IMR-90 (cell line): Measurements from ENCODE around the gene GPSM3. TPM values are rescaled to one million over a fixed set of nuclear protein-coding genes. Genes with fewer than 3 reads are reported as not detected.

Experiments
- ATAC-seq: fragments of 200-7000 bp; cut with Tn5 transposase; 2 replicates; pipeline ENCODE4 v1.9.1; 2020; ENCODE audit warnings: low read depth, mild to moderate bottlenecking, moderate library complexity
- BruUV-seq: library from RNA; stranded (reverse); fragments of 400-500 nt; replicated peaks from 2 replicates; lab custom pipeline; 2021; lab: Mats Ljungman, UMichigan
- CTCF ChIA-PET: fragments of 300-600 bp; formaldehyde crosslinking; extraction: SDS; loops from one replicate; lab custom pipeline; 2021; ENCODE audit warnings: antibody characterized with exemption; lab: Yijun Ruan, JAX
- POLR2A ChIA-PET: fragments of 300-600 bp; sonication (Branson Sonifier 250); formaldehyde crosslinking; loops from one replicate; lab custom pipeline; 2022; ENCODE audit warnings: antibody characterized with exemption; ENCODE audit not compliant: unreplicated experiment; lab: Charles Lee
- DNase-seq: peaks from one replicate; pipeline ENCODE4 v3.0.0; 2013
- H2AFZ ChIP-seq: replicated peaks from 2 replicates; pipeline ENCODE3; 2013; ENCODE audit warnings: low read length, mild to moderate bottlenecking; ENCODE audit not compliant: poor library complexity
- H2AK5ac ChIP-seq: 2 replicates; pipeline ENCODE4 v1.6.1; 2013; ENCODE audit warnings: low read depth, low read length, inconsistent platforms
- H2AK9ac ChIP-seq: replicated peaks from 2 replicates; pipeline ENCODE3; 2013; ENCODE audit warnings: mild to moderate bottlenecking, low read depth, low read length, moderate library complexity; ENCODE audit not compliant: poor library complexity
- H2BK120ac ChIP-seq: 2 replicates; pipeline ENCODE4 v1.6.1; 2013; ENCODE audit warnings: low read depth, low read length, inconsistent platforms
- H2BK15ac ChIP-seq: 3 replicates; pipeline ENCODE4 v1.6.1; 2013; ENCODE audit warnings: low read depth, low read length, inconsistent platforms
- H2BK20ac ChIP-seq: 2 replicates; pipeline ENCODE4 v1.6.1; 2013; ENCODE audit warnings: low read depth, mild to moderate bottlenecking, inconsistent platforms, low read length, moderate library complexity
- H2BK5ac ChIP-seq: 2 replicates; pipeline ENCODE4 v1.6.1; 2013; ENCODE audit warnings: mild to moderate bottlenecking, low read depth, low read length, inconsistent platforms; ENCODE audit not compliant: poor library complexity, severe bottlenecking
- H3K14ac ChIP-seq: replicated peaks from 2 replicates; pipeline ENCODE4 v1.6.1; 2013; ENCODE audit warnings: low read depth, low read length, inconsistent platforms
- H3K18ac ChIP-seq: 2 replicates; pipeline ENCODE4 v1.6.1; 2013; ENCODE audit warnings: low read depth, low read length, control low read depth
- H3K23ac ChIP-seq: 2 replicates; pipeline ENCODE4 v1.6.1; 2013; ENCODE audit warnings: low read depth, low read length, inconsistent platforms
- H3K27ac ChIP-seq: 2 replicates; pipeline ENCODE4 v1.5.1; 2013; ENCODE audit warnings: mild to moderate bottlenecking, control low read depth, low read length; ENCODE audit not compliant: insufficient read depth
- H3K27me3 ChIP-seq: 2 replicates; pipeline ENCODE4 v1.6.1; 2013; ENCODE audit warnings: low read length; ENCODE audit not compliant: control insufficient read depth, insufficient read depth
- H3K36me3 ChIP-seq: 2 replicates; pipeline ENCODE4 v1.6.1; 2013; ENCODE audit warnings: low read length, mixed read lengths; ENCODE audit not compliant: control insufficient read depth, insufficient read depth
- H3K4ac ChIP-seq: 2 replicates; pipeline ENCODE4 v1.6.1; 2013; ENCODE audit warnings: low read depth, low read length, inconsistent platforms
- H3K4me1 ChIP-seq: 2 replicates; pipeline ENCODE4 v1.6.1; 2013; ENCODE audit warnings: low read length, mixed read lengths; ENCODE audit not compliant: control insufficient read depth, insufficient read depth
- H3K4me2 ChIP-seq: 2 replicates; pipeline ENCODE4 v1.6.1; 2013; ENCODE audit warnings: low read depth, mild to moderate bottlenecking, control low read depth, low read length, moderate library complexity
- H3K4me3 ChIP-seq: 2 replicates; pipeline ENCODE4 v1.5.1; 2013; ENCODE audit warnings: low read depth, mild to moderate bottlenecking, control low read depth, low read length, moderate library complexity; ENCODE audit not compliant: insufficient read depth
- H3K56ac ChIP-seq: 2 replicates; pipeline ENCODE4 v1.6.1; 2013; ENCODE audit warnings: low read length, inconsistent platforms; ENCODE audit not compliant: insufficient read depth; ENCODE audit errors: extremely low read depth
- H3K79me1 ChIP-seq, 2 experiments: 2 replicates each; pipeline ENCODE4 v1.6.1; 2013; ENCODE audit warnings: low read length in 2 of 2, inconsistent platforms in 1 of 2, low read depth in 1 of 2
- H3K9ac ChIP-seq: 2 replicates; pipeline ENCODE4 v1.6.1; 2013; ENCODE audit warnings: low read depth, low read length, control low read depth
- H3K9me1 ChIP-seq: 2 replicates; pipeline ENCODE4 v1.6.1; 2013; ENCODE audit warnings: low read length, inconsistent platforms; ENCODE audit not compliant: insufficient read depth
- H3K9me3 ChIP-seq: 2 replicates; pipeline ENCODE4 v1.6.1; 2013; ENCODE audit warnings: low read length; ENCODE audit not compliant: control insufficient read depth, insufficient read depth
- H4K20me1 ChIP-seq: 2 replicates; pipeline ENCODE4 v1.6.1; 2013; ENCODE audit warnings: low read length, inconsistent platforms; ENCODE audit not compliant: insufficient read depth
- H4K5ac ChIP-seq: 2 replicates; pipeline ENCODE4 v1.6.1; 2013; ENCODE audit warnings: mild to moderate bottlenecking, low read depth, low read length, control low read depth
- H4K8ac ChIP-seq, 2 experiments: 2 replicates each; pipeline ENCODE4 v1.6.1; 2013; ENCODE audit warnings: low read depth in 2 of 2, low read length in 2 of 2, control low read depth in 1 of 2, inconsistent platforms in 1 of 2
- H4K91ac ChIP-seq: 2 replicates; pipeline ENCODE4 v1.6.1; 2013; ENCODE audit warnings: low read depth, low read length, inconsistent platforms; ENCODE audit not compliant: insufficient read depth
- BHLHE40 ChIP-seq: fragments of 150-350 bp; IDR thresholded peaks from 2 replicates; pipeline ENCODE4 v1.6.1; 2016; ENCODE audit warnings: mild to moderate bottlenecking, low read depth, low read length
- CTCF ChIP-seq: conservative IDR thresholded peaks from 2 replicates; pipeline ENCODE4 v1.5.1; 2012; ENCODE audit warnings: mild to moderate bottlenecking, low read depth, low read length, improper control_type of control experiment
- MAZ ChIP-seq: IDR thresholded peaks from 2 replicates; pipeline ENCODE4 v1.6.1; 2012; ENCODE audit warnings: low read depth, mild to moderate bottlenecking, low read length, improper control_type of control experiment, moderate library complexity, borderline replicate concordance
- MXI1 ChIP-seq: IDR thresholded peaks from 2 replicates; pipeline ENCODE4 v1.6.1; 2012; ENCODE audit warnings: low read depth, mild to moderate bottlenecking, low read length, moderate library complexity, borderline replicate concordance
- NFE2L2 ChIP-seq: fragments of 150-350 bp; IDR thresholded peaks from 2 replicates; pipeline ENCODE4 v1.6.1; 2016; ENCODE audit warnings: low read depth, mild to moderate bottlenecking, low read length
- RAD21 ChIP-seq: IDR thresholded peaks from 2 replicates; pipeline ENCODE4 v1.6.1; 2012; ENCODE audit warnings: low read length, improper control_type of control experiment
- USF2 ChIP-seq: fragments of 150-350 bp; IDR thresholded peaks from 2 replicates; pipeline ENCODE4 v1.6.1; 2017; ENCODE audit warnings: mild to moderate bottlenecking, antibody characterized with exemption, low read length, low read depth
- WGBS, 2 experiments: methylation state at CpG; one replicate each; pipeline versions ENCODE4 v1.1.5 to v1.1.7; 2013; ENCODE audit warnings: missing lambda C conversion rate in 2 of 2; ENCODE audit not compliant: insufficient read length in 1 of 2; ENCODE audit errors: extremely low coverage in 2 of 2; 5-methylcytosine and 5-hydroxymethylcytosine counted together
- dilution Hi-C: fragments of 300-500 bp; cut with HindIII; formaldehyde crosslinking; loops from one replicate; pipeline ENCODE4 v1.14.3; 2018; ENCODE audit warnings: low sequenced_read_pairs; ENCODE audit not compliant: unreplicated experiment
- in situ Hi-C: fragments of 300-500 bp; cut with MboI; formaldehyde crosslinking; loops from 3 replicates; pipeline ENCODE4 v1.14.3; 2019; ENCODE audit warnings: low sequenced_read_pairs, inconsistent platforms, mixed read lengths
- intact Hi-C: fragments of 100-400 bp; cut with micrococcal nuclease; formaldehyde crosslinking; loops from 2 replicates; pipeline ENCODE4 v1.10.0; 2022
- polyA plus RNA-seq, 3 experiments: library from polyadenylated mRNA; depleted of rRNA; stranded (reverse); fragments of >200 nt; gene quantifications; 2 replicates each; pipeline ENCODE4 v1.2.3, GENCODE V29; 2012; ENCODE audit warnings: low replicate concordance in 1 of 3
- total RNA-seq: library from RNA; depleted of rRNA; stranded (reverse); fragments of >200 nt; gene quantifications from 2 replicates; pipeline ENCODE4 v1.2.3, GENCODE V29; 2012

GPSM3 gene
- total and polyA plus RNA-seq, 2 of the 4 experiments (the other 2 are of a cell fraction), result 3.0 to 9.8 TPM

- Histone ChIP-seq H3K27ac (no peak overlapping the region), H3K4me2 (no peak overlapping the region)
- intact Hi-C loops, result loop anchor here (1.0 kb wide), 3 partner anchors 41 to 76 kb away; partner anchors contain the start of genes FKBPL and PPT2
Observed at GRCh38 chr6:32195652-32195901, 3.1 kb upstream of the GPSM3 start.

More at GRCh38 chr6:32195652-32195901, 3.1 kb upstream of the GPSM3 start:
- Histone ChIP-seq H3K9me1 (peaks cover 25% of the 10 kb centered on the region), H3K27me3 (no peaks in the 10 kb centered on the region), H2BK120ac (no peak overlapping the region), H2AK9ac (peak overlapping the region; percentile 88), H3K14ac (no peak overlapping the region), H2AK5ac (no peak overlapping the region), H3K9ac (no peak overlapping the region), H3K36me3 (no peaks in the 10 kb centered on the region), H4K91ac (no peak overlapping the region), H3K79me1 (peaks cover 18 to 43% of the 10 kb centered on the region in 2 experiments), H4K8ac (no peak overlapping the region; a peak in 1 of 4 replicates), H3K4me1 (peaks cover 15% of the 10 kb centered on the region), H3K4me3 (no peak overlapping the region), H3K23ac (no peak overlapping the region), H3K18ac (no peak overlapping the region), H2BK15ac (no peak overlapping the region), H2BK20ac (no peak overlapping the region), H3K4ac (no peak overlapping the region), H4K5ac (no peak overlapping the region), H3K9me3 (no peaks in the 10 kb centered on the region), H4K20me1 (no peaks in the 10 kb centered on the region), H2AFZ (peak overlapping the region; percentile 98), H3K56ac (no peak overlapping the region), H2BK5ac (no peak overlapping the region)
- dilution Hi-C loops (no loop called here), in situ Hi-C loops (loop anchor here (25.0 kb wide), 1 partner anchor 767 kb away; the partner anchor contains the start of genes BRD2 and HLA-DMA)
- TF ChIP-seq MXI1, result peak; percentile 90
- no peak for TF ChIP-seq BHLHE40
- no peak for TF ChIP-seq NFE2L2
- no peak for TF ChIP-seq RAD21
- TF ChIP-seq CTCF, result peak; percentile 49
- peak; percentile 97; the same call in 1 of the 2 replicates for TF ChIP-seq MAZ
- peak; percentile 45 for TF ChIP-seq USF2
- ChIA-PET POLR2A (interaction anchor here (0.8 to 1.2 kb wide), 4 partner anchors 10 to 776 kb away, joined by 4 to 7 read pairs (median 4); no protein-coding TSS in a partner anchor), CTCF (interaction anchor here (0.8 to 1.1 kb wide), 3 partner anchors 45 to 674 kb away, joined by 4 to 6 read pairs (median 4); no protein-coding TSS in a partner anchor)
- WGBS, 2 experiments, result 0% methylated on average over 18 of the region's 25 CpGs; no CpG with 5 or more reads in 1 of the 2 experiments
- peak; percentile 99 for DNase-seq
- peak; percentile 92 for ATAC-seq
- BruUV-seq, result no TSS peak
